DND-41 (cell line): Measurements from ENCODE around the gene NLRP3.

ENCODE experiments used
- ATAC-seq: fragments of 200-7000 bp; cut with Tn5 transposase; 3 replicates; pipeline ENCODE4 v1.9.1; 2021; ENCODE audit warnings: low read depth; ENCODE audit not compliant: insufficient read depth
- DNase-seq: peaks from one replicate; pipeline ENCODE4 v3.0.0-alpha.2; 2020
- H2AFZ ChIP-seq: 2 replicates; pipeline ENCODE4 v1.6.0; 2012; ENCODE audit warnings: low read depth, low read length
- H3K27ac ChIP-seq: 2 replicates; pipeline ENCODE4 v1.5.1; 2012; ENCODE audit warnings: low read length, inconsistent platforms
- H3K27me3 ChIP-seq: fragments of 200-600 bp; sonication (generic); 2 replicates; pipeline ENCODE4 v1.6.0; 2012; ENCODE audit warnings: low read length, mild to moderate bottlenecking, inconsistent platforms; ENCODE audit not compliant: insufficient read depth, poor library complexity
- H3K36me3 ChIP-seq: 2 replicates; pipeline ENCODE4 v1.5.1; 2012; ENCODE audit warnings: low read length, inconsistent platforms; ENCODE audit not compliant: insufficient read depth
- H3K4me1 ChIP-seq: 2 replicates; pipeline ENCODE4 v1.5.1; 2012; ENCODE audit warnings: mild to moderate bottlenecking, low read length; ENCODE audit not compliant: insufficient read depth
- H3K4me2 ChIP-seq: 2 replicates; pipeline ENCODE4 v1.6.0; 2012; ENCODE audit warnings: mild to moderate bottlenecking, moderate library complexity, low read length, inconsistent platforms; ENCODE audit not compliant: insufficient read depth
- H3K4me3 ChIP-seq, 2 experiments: fragments of 200-600 bp in 1 of 2; shearing (Covaris generic) in 1 of 2; 2 replicates each; pipeline ENCODE4 v1.5.1; 2012 to 2016; ENCODE audit warnings: inconsistent platforms in 2 of 2, low read length in 2 of 2, mild to moderate bottlenecking in 2 of 2, low read depth in 1 of 2, moderate library complexity in 1 of 2
- H3K79me2 ChIP-seq: 2 replicates; pipeline ENCODE4 v1.6.0; 2012; ENCODE audit warnings: low read length, inconsistent platforms; ENCODE audit not compliant: insufficient read depth
- H3K9ac ChIP-seq: 2 replicates; pipeline ENCODE4 v1.6.0; 2012; ENCODE audit warnings: low read depth, mild to moderate bottlenecking, inconsistent platforms, low read length, moderate library complexity
- H3K9me3 ChIP-seq: 2 replicates; pipeline ENCODE4 v1.5.1; 2012; ENCODE audit warnings: low read length, moderate library complexity, mild to moderate bottlenecking, inconsistent platforms; ENCODE audit not compliant: insufficient read depth, severe bottlenecking
- H4K20me1 ChIP-seq: 2 replicates; pipeline ENCODE4 v1.6.0; 2012; ENCODE audit warnings: low read length; ENCODE audit not compliant: insufficient read depth
- EZH2 ChIP-seq: IDR thresholded peaks from 3 replicates; pipeline ENCODE4 v1.6.1; 2012; ENCODE audit warnings: borderline replicate concordance, low read depth, mild to moderate bottlenecking, moderate library complexity, low read length, inconsistent platforms; ENCODE audit not compliant: severe bottlenecking
- TF ChIP-seq, protein P1 (sequence below): IDR thresholded peaks from 2 replicates; pipeline ENCODE4 v1.5.1; 2012; ENCODE audit warnings: borderline replicate concordance, low read length, moderate library complexity, mild to moderate bottlenecking; ENCODE audit not compliant: poor library complexity, severe bottlenecking; ENCODE audit errors: extremely low read depth

The NLRP3 gene

DNA sequence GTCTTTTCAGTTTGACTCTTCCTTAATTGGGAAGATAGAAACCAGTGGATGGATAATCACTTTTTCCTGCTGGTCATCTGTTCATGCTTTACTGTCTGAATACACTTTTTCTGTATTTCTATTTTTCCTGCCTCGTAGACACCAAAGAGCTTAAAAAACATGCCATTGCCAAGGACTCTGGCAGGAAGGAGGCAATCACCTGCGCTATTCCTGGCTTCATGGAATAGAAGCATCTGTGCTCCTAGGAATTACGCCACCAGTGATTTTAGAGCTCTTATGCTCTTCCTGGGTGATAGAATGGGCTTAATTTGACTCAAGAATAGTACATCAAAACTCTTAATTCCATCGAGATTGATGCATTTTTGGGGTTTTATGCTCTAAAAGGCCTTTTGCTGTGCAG, 26.2 kb downstream of the NLRP3 start:
- H3K9ac ChIP-seq = no peak overlapping the region
- H3K4me2 ChIP-seq = no peak overlapping the region
- H3K4me1 ChIP-seq = no peaks in the 10 kb centered on the region
- no peak overlapping the region for H2AFZ ChIP-seq
- no peak overlapping the region for H3K4me3 ChIP-seq
- H3K79me2 ChIP-seq = no peaks in the 10 kb centered on the region
- H3K27ac ChIP-seq = no peak overlapping the region
- DNase-seq (no peak), ATAC-seq (no peak)
- H3K27me3 ChIP-seq = no peaks in the 10 kb centered on the region
- H3K36me3 ChIP-seq = no peaks in the 10 kb centered on the region
- no peak for TF ChIP-seq EZH2
- TF ChIP-seq, protein P1, sequence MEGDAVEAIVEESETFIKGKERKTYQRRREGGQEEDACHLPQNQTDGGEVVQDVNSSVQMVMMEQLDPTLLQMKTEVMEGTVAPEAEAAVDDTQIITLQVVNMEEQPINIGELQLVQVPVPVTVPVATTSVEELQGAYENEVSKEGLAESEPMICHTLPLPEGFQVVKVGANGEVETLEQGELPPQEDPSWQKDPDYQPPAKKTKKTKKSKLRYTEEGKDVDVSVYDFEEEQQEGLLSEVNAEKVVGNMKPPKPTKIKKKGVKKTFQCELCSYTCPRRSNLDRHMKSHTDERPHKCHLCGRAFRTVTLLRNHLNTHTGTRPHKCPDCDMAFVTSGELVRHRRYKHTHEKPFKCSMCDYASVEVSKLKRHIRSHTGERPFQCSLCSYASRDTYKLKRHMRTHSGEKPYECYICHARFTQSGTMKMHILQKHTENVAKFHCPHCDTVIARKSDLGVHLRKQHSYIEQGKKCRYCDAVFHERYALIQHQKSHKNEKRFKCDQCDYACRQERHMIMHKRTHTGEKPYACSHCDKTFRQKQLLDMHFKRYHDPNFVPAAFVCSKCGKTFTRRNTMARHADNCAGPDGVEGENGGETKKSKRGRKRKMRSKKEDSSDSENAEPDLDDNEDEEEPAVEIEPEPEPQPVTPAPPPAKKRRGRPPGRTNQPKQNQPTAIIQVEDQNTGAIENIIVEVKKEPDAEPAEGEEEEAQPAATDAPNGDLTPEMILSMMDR = no peak
- no peaks in the 10 kb centered on the region for H3K9me3 ChIP-seq
- H4K20me1 ChIP-seq = no peaks in the 10 kb centered on the region

DNA sequence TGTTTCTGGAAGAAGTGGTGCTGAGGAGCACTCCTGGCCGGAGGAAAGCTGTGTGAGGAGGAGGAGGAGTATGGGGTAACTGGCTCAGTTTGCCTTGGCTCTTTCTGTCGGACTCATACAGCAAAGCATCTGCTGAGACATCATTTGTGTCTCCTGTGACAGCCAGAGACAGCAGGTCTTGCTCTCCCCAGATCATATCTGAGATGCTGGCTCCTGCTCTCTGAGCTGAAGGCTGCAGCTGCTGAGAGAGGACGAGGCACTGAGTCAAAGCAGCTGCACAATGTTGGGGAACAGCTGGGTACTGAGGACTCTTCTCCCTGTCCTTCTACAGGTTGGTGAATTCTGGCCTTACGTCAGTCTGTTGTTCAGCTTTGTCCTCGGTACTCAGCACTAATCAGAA, 27.7 kb downstream of the NLRP3 start:
- no peaks in the 10 kb centered on the region for H3K9me3 ChIP-seq
- no peaks in the 10 kb centered on the region for H3K36me3 ChIP-seq
- H4K20me1 ChIP-seq = no peaks in the 10 kb centered on the region
- TF ChIP-seq EZH2 = no peak
- TF ChIP-seq, protein P1 = no peak
- H3K4me2 ChIP-seq = no peak overlapping the region
- no peak overlapping the region for H3K27ac ChIP-seq
- no peak overlapping the region for H2AFZ ChIP-seq
- ATAC-seq (no peak), DNase-seq (no peak)
- no peaks in the 10 kb centered on the region for H3K79me2 ChIP-seq
- H3K4me1 ChIP-seq = no peaks in the 10 kb centered on the region
- no peak overlapping the region for H3K4me3 ChIP-seq
- H3K27me3 ChIP-seq = peaks cover 4% of the 10 kb centered on the region
- H3K9ac ChIP-seq = no peak overlapping the region

DNA sequence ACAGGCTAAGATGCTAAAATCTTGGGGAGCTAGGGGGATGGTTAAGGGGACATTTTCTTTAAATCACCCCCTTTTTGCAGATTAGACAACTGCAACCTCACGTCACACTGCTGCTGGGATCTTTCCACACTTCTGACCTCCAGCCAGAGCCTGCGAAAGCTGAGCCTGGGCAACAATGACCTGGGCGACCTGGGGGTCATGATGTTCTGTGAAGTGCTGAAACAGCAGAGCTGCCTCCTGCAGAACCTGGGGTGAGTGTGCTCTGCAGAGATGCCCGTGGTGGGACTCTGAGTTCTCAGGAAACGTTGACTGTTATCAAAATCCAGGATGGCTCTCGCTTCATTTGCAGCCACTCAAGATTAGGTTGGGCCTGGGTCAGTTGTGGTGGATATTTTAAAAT, 28.6 kb downstream of the NLRP3 start:
- H3K79me2 ChIP-seq = no peaks in the 10 kb centered on the region
- H2AFZ ChIP-seq = no peak overlapping the region
- H4K20me1 ChIP-seq = no peaks in the 10 kb centered on the region
- TF ChIP-seq EZH2 = no peak
- TF ChIP-seq, protein P1 = no peak
- no peaks in the 10 kb centered on the region for H3K4me1 ChIP-seq
- no peaks in the 10 kb centered on the region for H3K9me3 ChIP-seq
- H3K4me2 ChIP-seq = no peak overlapping the region
- peaks cover 4% of the 10 kb centered on the region for H3K27me3 ChIP-seq
- DNase-seq (no peak), ATAC-seq (no peak)
- H3K36me3 ChIP-seq = no peaks in the 10 kb centered on the region
- H3K27ac ChIP-seq = no peak overlapping the region
- H3K4me3 ChIP-seq = no peak overlapping the region
- no peak overlapping the region for H3K9ac ChIP-seq

DNA sequence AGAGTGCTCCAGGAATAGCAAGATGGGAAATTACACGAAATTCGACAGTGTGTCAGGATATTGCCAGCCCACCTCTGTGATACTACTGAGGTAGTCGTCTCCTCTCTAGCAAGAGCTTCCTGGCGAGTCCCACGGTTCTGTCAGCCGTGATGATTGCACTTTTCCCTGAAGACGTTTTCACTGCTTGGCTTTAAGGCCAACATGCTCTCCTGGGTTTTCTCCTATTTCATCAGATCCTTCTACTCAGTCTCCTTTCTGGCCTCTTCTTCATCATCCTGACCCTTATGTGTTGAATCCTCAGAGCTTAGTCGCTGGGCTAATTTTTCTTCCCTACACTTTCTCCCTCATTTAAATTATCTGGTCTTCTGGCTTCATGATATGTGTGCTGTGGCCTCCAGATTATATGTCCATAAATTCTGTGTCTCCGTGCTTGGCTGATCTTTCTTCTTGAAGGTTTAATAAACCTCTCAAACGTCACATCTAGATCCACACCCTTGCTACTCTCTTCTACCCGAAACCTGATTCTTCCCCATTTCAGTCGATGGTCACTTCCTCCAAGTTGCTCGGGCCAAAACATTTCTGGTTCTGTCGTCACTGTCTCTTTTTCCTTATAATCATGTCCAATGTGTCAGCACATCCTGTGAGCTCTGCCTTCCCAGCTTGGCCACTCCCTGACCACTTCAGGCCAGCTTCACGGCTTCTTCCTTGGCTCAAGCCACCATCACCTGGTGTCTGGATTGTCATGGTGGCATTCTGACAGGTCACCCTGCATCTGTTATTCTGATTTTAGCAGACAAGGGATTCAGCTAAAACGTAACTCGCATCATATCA, 29.8 kb downstream of the NLRP3 start:
- H4K20me1 ChIP-seq = no peaks in the 10 kb centered on the region
- H3K27me3 ChIP-seq = peaks cover 4% of the 10 kb centered on the region
- H3K4me2 ChIP-seq = no peak overlapping the region
- no peaks in the 10 kb centered on the region for H3K79me2 ChIP-seq
- H3K27ac ChIP-seq = no peak overlapping the region
- no peaks in the 10 kb centered on the region for H3K9me3 ChIP-seq
- no peak overlapping the region for H2AFZ ChIP-seq
- H3K36me3 ChIP-seq = no peaks in the 10 kb centered on the region
- no peak for TF ChIP-seq EZH2
- TF ChIP-seq, protein P1 = no peak
- no peak for DNase-seq
- no peak overlapping the region for H3K4me3 ChIP-seq
- ATAC-seq = no peak
- H3K9ac ChIP-seq = no peak overlapping the region
- H3K4me1 ChIP-seq = no peaks in the 10 kb centered on the region
